A549 (cell line): Measurements from ENCODE around the gene CAPN13.

Source experiments
- CEBPB ChIP-seq, 2 experiments: fragments of >200 bp in 1 of 2; sonication (Bioruptor Twin) in 1 of 2; formaldehyde crosslinking in 1 of 2; IDR thresholded peaks; 2 replicates each; pipeline ENCODE4 v1.6.1; 2012 to 2016
- FOSL2 ChIP-seq, 2 experiments: fragments of 450-650 bp in 1 of 2; fragments of >200 bp in 1 of 2; sonication (Bioruptor Twin) in 1 of 2; formaldehyde crosslinking; IDR thresholded peaks; 2 replicates each; pipeline versions ENCODE4 v1.5.0 to v1.6.1; 2016 to 2020; ENCODE audit warnings: mild to moderate bottlenecking in 1 of 2, moderate library complexity in 1 of 2
- POLR2A ChIP-seq: IDR thresholded peaks from 2 replicates; pipeline ENCODE4 v1.6.1; 2012; ENCODE audit warnings: mild to moderate bottlenecking, low read length
- RCOR1 ChIP-seq: fragments of 150-350 bp; IDR thresholded peaks from 2 replicates; pipeline ENCODE4 v1.6.1; 2014; ENCODE audit warnings: antibody characterized with exemption, low read length, low read depth
- SMC3 ChIP-seq: fragments of >200 bp; sonication (Bioruptor Twin); formaldehyde crosslinking; IDR thresholded peaks from 3 replicates; pipeline ENCODE4 v1.6.1; 2018; ENCODE audit warnings: inconsistent platforms
- TF ChIP-seq, protein P1 (sequence below): fragments of >200 bp; sonication (Bioruptor Twin); formaldehyde crosslinking; IDR thresholded peaks from 3 replicates; pipeline ENCODE4 v1.5.1; 2016
- TF ChIP-seq, protein P2 (sequence below): fragments of 200-600 bp; sonication (generic); IDR thresholded peaks from 2 replicates; pipeline ENCODE4 v1.6.1; 2016; ENCODE audit warnings: antibody characterized with exemption, mild to moderate bottlenecking, moderate library complexity
- TF ChIP-seq, protein P3 (sequence below): fragments of 150-350 bp; IDR thresholded peaks from 2 replicates; pipeline ENCODE4 v1.6.1; 2014; ENCODE audit warnings: low read depth, mild to moderate bottlenecking, low read length

DNA sequence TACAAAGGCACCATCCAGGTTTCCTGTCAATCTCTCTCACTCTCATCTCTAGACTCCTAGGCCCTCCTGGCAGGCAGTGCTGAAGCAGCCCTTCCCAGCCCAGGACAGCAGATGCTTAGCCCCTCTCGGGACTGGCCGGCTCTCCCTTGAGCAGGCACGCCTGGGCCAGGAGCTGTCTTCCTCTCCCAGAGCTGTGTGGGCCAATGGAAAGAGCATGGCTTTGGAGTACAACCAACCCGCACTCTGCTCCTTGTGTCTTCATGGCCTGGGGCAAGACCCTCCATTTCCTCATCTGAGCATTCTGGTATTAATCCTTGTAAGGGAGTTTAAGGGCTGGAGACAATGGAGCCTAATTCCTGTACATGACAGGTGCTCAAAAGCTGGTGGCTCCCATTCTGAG, 97.2 kb downstream of the CAPN13 start:
- TF ChIP-seq, protein P1, sequence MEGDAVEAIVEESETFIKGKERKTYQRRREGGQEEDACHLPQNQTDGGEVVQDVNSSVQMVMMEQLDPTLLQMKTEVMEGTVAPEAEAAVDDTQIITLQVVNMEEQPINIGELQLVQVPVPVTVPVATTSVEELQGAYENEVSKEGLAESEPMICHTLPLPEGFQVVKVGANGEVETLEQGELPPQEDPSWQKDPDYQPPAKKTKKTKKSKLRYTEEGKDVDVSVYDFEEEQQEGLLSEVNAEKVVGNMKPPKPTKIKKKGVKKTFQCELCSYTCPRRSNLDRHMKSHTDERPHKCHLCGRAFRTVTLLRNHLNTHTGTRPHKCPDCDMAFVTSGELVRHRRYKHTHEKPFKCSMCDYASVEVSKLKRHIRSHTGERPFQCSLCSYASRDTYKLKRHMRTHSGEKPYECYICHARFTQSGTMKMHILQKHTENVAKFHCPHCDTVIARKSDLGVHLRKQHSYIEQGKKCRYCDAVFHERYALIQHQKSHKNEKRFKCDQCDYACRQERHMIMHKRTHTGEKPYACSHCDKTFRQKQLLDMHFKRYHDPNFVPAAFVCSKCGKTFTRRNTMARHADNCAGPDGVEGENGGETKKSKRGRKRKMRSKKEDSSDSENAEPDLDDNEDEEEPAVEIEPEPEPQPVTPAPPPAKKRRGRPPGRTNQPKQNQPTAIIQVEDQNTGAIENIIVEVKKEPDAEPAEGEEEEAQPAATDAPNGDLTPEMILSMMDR = no peak
- TF ChIP-seq CEBPB (IDR thresholded peaks at IDR 0.05) = no peak
- TF ChIP-seq, protein P2, sequence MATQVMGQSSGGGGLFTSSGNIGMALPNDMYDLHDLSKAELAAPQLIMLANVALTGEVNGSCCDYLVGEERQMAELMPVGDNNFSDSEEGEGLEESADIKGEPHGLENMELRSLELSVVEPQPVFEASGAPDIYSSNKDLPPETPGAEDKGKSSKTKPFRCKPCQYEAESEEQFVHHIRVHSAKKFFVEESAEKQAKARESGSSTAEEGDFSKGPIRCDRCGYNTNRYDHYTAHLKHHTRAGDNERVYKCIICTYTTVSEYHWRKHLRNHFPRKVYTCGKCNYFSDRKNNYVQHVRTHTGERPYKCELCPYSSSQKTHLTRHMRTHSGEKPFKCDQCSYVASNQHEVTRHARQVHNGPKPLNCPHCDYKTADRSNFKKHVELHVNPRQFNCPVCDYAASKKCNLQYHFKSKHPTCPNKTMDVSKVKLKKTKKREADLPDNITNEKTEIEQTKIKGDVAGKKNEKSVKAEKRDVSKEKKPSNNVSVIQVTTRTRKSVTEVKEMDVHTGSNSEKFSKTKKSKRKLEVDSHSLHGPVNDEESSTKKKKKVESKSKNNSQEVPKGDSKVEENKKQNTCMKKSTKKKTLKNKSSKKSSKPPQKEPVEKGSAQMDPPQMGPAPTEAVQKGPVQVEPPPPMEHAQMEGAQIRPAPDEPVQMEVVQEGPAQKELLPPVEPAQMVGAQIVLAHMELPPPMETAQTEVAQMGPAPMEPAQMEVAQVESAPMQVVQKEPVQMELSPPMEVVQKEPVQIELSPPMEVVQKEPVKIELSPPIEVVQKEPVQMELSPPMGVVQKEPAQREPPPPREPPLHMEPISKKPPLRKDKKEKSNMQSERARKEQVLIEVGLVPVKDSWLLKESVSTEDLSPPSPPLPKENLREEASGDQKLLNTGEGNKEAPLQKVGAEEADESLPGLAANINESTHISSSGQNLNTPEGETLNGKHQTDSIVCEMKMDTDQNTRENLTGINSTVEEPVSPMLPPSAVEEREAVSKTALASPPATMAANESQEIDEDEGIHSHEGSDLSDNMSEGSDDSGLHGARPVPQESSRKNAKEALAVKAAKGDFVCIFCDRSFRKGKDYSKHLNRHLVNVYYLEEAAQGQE = no peak
- no peak for TF ChIP-seq POLR2A
- TF ChIP-seq RCOR1 = no peak
- TF ChIP-seq FOSL2 (IDR thresholded peaks at IDR 0.05) = no peak
- TF ChIP-seq FOSL2 (CRISPR knock-in tag; IDR thresholded peaks at IDR 0.05) = no peak
- TF ChIP-seq, protein P3, sequence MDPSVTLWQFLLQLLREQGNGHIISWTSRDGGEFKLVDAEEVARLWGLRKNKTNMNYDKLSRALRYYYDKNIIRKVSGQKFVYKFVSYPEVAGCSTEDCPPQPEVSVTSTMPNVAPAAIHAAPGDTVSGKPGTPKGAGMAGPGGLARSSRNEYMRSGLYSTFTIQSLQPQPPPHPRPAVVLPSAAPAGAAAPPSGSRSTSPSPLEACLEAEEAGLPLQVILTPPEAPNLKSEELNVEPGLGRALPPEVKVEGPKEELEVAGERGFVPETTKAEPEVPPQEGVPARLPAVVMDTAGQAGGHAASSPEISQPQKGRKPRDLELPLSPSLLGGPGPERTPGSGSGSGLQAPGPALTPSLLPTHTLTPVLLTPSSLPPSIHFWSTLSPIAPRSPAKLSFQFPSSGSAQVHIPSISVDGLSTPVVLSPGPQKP = no peak
- no peak for TF ChIP-seq SMC3
